Measurements from ENCODE around the gene AKR1C2. TPM values are rescaled to one million over a fixed set of nuclear protein-coding genes. Genes with fewer than 3 reads are reported as not detected.
"Not testable (repeated sequence)": the region's sequence is repeated elsewhere in the genome, so short reads cannot be mapped to it uniquely, and the experiment has no call there.

AKR1C2 gene
- total RNA-seq, 1 donor from 2014 or later: 4.2 TPM

DNA sequence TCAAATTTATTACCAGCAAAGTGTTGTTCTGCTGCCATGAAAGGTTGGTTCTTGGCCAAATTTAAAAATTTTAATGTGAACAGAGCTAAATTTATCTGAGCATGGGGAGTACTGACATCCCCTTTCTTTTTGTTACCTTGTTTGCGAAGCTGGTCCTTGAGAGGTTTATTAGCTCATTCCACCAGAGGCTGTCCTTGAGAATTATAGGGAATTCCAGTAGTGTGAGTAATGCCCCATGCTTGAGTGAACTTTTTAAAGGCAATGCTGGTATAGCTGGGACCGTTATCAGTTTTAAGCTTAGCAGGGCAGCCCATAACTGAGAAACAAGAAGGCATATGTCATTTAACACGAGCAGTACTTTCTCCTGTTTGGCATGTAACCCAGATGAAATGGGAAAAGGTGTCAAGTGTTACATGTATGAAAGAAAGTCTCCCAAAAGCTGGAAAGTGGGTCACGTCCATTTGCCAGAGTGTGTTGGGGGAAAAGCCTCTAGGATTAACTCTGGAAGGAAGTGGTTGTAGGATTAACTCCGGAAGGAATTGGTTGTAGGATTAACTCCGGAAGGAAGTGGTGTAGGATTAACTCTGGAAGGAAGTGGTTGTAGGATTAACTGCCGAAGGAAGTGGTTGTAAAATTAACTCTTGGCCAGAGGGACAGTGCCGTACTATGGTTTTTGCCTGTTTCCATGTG, 37.3 kb upstream of the AKR1C2 start:
- Histone ChIP-seq H3K27ac (ENCODE audit: low read depth, low read length) (peak overlapping the region; percentile 19), H3K4me1 (ENCODE audit: control insufficient read depth in 3 of 3, insufficient read depth in 3 of 3, low read length in 3 of 3) (peaks cover 0 to 5% (median 0%) of the 10 kb centered on the region in 3 donors), H3K9me3 (ENCODE audit: control insufficient read depth in 3 of 3, low read length in 3 of 3) (no peaks in the 10 kb centered on the region), H3K4me3 (ENCODE audit: low read length in 3 of 3) (peak overlapping the region in 2 of 3 donors; percentile 25 to 38), H3K9ac (ENCODE audit: low read depth in 1 of 3, low read length in 3 of 3) (no peak overlapping the region), H3K27me3 (ENCODE audit: control insufficient read depth in 3 of 3, insufficient read depth in 3 of 3, low read length in 3 of 3) (no peaks in the 10 kb centered on the region), H3K36me3 (ENCODE audit: control insufficient read depth in 3 of 3, insufficient read depth in 3 of 3, low read length in 3 of 3) (no peaks in the 10 kb centered on the region)

DNA sequence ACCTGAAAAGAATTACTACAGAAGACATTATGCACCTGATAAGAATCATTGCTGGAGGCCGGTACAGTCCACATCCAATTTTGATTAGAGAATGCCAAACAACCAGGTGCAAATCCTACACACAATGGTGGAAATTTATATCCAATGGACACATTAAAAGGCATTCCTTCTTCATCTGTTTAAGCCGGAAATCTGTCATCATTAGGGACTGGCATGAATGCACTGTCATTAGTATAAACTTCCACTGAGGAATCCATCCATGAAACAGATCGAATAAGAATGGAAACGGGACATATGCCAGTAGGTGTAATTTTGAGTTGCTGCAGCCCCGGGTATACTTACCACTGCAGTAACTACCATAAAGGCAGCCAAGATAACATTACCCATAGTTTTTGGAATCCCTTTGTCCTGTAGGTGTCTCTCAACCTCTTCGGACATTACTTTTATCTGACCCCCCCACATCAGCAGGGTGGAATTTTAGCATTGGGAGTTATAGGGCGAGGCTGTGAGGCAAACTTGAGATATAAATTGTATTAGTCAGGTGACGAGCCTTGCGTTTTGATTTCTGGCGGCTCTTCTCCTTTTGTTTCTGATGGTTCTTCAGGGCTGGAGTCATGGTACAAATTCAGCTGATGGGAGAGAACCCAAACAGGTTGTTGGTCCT, 36.5 kb upstream of the AKR1C2 start:
- Histone ChIP-seq H3K9me3 (ENCODE audit: control insufficient read depth in 3 of 3, low read length in 3 of 3) (peaks cover 0 to 3% (median 2%) of the 10 kb centered on the region in 3 donors), H3K27ac (ENCODE audit: low read depth, low read length) (no peak overlapping the region), H3K36me3 (ENCODE audit: control insufficient read depth in 3 of 3, insufficient read depth in 3 of 3, low read length in 3 of 3) (no peaks in the 10 kb centered on the region), H3K4me3 (ENCODE audit: low read length in 3 of 3) (no peak overlapping the region), H3K9ac (ENCODE audit: low read depth in 1 of 3, low read length in 3 of 3) (no peak overlapping the region), H3K4me1 (ENCODE audit: control insufficient read depth in 3 of 3, insufficient read depth in 3 of 3, low read length in 3 of 3) (peaks cover 0 to 5% (median 0%) of the 10 kb centered on the region in 3 donors), H3K27me3 (ENCODE audit: control insufficient read depth in 3 of 3, insufficient read depth in 3 of 3, low read length in 3 of 3) (no peaks in the 10 kb centered on the region)

DNA sequence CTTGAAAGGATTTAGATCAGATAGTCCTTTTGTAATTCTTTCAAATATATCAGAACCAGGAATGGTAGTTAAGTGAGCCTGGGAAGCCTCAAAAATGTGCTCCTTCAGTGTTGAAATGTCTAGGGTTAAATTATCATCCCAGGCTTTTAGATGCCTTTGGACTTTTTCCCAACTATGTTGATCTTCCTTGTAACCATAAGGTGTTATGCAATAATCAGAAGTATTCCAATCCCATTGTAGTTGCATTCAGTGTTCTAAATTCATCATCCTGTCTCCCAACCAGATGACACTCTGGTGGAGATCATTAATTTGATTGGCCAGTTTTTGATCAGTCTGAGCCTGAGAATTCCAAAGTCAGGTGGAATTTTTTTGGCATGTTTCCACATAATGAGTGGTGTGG, 35.1 kb upstream of the AKR1C2 start:
- peaks cover 2 to 5% (median 3%) of the 10 kb centered on the region in 3 donors for H3K9me3 ChIP-seq (ENCODE audit: control insufficient read depth in 3 of 3, low read length in 3 of 3)
- H3K4me3 ChIP-seq (ENCODE audit: low read length in 3 of 3): no peak overlapping the region
- H3K27ac ChIP-seq (ENCODE audit: low read depth, low read length): no peak overlapping the region
- peaks cover 0 to 5% (median 0%) of the 10 kb centered on the region in 3 donors for H3K4me1 ChIP-seq (ENCODE audit: control insufficient read depth in 3 of 3, insufficient read depth in 3 of 3, low read length in 3 of 3)
- H3K27me3 ChIP-seq (ENCODE audit: control insufficient read depth in 3 of 3, insufficient read depth in 3 of 3, low read length in 3 of 3): no peaks in the 10 kb centered on the region
- no peak overlapping the region for H3K9ac ChIP-seq (ENCODE audit: low read depth in 1 of 3, low read length in 3 of 3)
- no peaks in the 10 kb centered on the region for H3K36me3 ChIP-seq (ENCODE audit: control insufficient read depth in 3 of 3, insufficient read depth in 3 of 3, low read length in 3 of 3)

DNA sequence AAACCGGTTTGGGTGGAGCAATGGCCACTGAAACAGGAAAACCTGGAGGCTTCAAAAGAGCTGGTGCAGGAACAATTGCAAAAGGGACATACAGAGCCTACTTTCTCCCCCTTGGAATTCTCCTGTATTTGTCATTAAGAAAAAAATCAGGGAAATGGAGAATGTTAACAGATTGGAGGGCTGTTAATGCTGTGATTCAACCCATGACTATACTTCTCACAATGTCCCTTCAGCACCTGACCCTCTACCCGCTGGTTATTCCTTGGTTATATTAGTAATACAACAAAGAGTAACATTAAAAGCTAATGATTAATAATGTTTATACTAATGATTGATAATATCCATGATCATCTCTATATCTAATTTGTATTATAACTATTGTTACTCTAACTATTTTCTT, 34.4 kb upstream of the AKR1C2 start:
- H3K9ac ChIP-seq (ENCODE audit: low read depth in 1 of 3, low read length in 3 of 3): no peak overlapping the region
- H3K27ac ChIP-seq (ENCODE audit: low read depth, low read length): no peak overlapping the region
- no peak overlapping the region for H3K4me3 ChIP-seq (ENCODE audit: low read length in 3 of 3)
- H3K36me3 ChIP-seq (ENCODE audit: control insufficient read depth in 3 of 3, insufficient read depth in 3 of 3, low read length in 3 of 3): no peaks in the 10 kb centered on the region
- peaks cover 2 to 5% (median 3%) of the 10 kb centered on the region in 3 donors for H3K9me3 ChIP-seq (ENCODE audit: control insufficient read depth in 3 of 3, low read length in 3 of 3)
- H3K4me1 ChIP-seq (ENCODE audit: control insufficient read depth in 3 of 3, insufficient read depth in 3 of 3, low read length in 3 of 3): peaks cover 0 to 5% (median 0%) of the 10 kb centered on the region in 3 donors
- H3K27me3 ChIP-seq (ENCODE audit: control insufficient read depth in 3 of 3, insufficient read depth in 3 of 3, low read length in 3 of 3): no peaks in the 10 kb centered on the region

DNA sequence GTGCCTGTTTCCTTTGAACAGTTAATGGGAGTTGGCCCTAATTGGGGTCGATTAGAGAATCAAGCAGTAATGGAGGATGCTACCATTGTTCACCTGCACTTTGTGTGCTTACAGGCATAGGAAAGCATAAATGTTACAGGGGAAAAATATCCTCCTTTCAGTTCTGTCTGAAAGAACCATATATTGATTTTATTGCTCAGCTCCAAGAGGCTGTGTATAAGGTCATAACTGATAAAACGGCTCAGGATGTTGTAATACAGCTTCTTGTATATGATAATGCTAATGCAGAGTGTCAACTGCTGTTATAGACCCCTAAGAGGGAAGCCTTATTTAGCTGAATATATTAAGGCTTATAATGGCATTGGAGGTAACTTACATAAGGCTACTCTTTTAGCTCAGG, 32.9 kb upstream of the AKR1C2 start:
- no peak overlapping the region for H3K4me3 ChIP-seq (ENCODE audit: low read length in 3 of 3)
- H3K9ac ChIP-seq (ENCODE audit: low read depth in 1 of 3, low read length in 3 of 3): no peak overlapping the region
- H3K27ac ChIP-seq (ENCODE audit: low read depth, low read length): no peak overlapping the region
- peaks cover 2 to 5% (median 3%) of the 10 kb centered on the region in 3 donors for H3K9me3 ChIP-seq (ENCODE audit: control insufficient read depth in 3 of 3, low read length in 3 of 3)
- H3K36me3 ChIP-seq (ENCODE audit: control insufficient read depth in 3 of 3, insufficient read depth in 3 of 3, low read length in 3 of 3): no peaks in the 10 kb centered on the region
- H3K4me1 ChIP-seq (ENCODE audit: control insufficient read depth in 3 of 3, insufficient read depth in 3 of 3, low read length in 3 of 3): no peaks in the 10 kb centered on the region
- no peaks in the 10 kb centered on the region for H3K27me3 ChIP-seq (ENCODE audit: control insufficient read depth in 3 of 3, insufficient read depth in 3 of 3, low read length in 3 of 3)

DNA sequence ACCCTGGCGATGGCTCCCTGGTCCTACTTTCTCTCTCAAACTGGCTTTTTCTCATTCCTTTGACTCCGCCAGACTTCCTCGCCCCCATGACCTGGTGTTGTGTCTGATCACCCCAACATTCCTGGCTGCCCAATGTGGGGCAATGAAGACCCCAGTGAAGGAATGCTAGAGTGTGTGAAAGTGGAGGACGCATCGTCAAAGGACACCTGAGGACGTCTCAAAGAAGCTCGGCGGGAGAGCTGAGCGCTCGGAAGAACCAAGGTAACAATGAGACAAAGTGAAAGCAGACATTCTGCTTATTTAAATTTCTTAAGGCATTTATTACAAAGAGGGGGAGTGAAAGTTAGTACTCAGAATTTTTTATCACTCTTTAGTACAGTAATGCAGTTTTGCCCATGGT, 31.7 kb upstream of the AKR1C2 start:
- peaks cover 2 to 5% (median 3%) of the 10 kb centered on the region in 3 donors for H3K9me3 ChIP-seq (ENCODE audit: control insufficient read depth in 3 of 3, low read length in 3 of 3)
- no peaks in the 10 kb centered on the region for H3K4me1 ChIP-seq (ENCODE audit: control insufficient read depth in 3 of 3, insufficient read depth in 3 of 3, low read length in 3 of 3)
- no peak overlapping the region for H3K4me3 ChIP-seq (ENCODE audit: low read length in 3 of 3)
- no peak overlapping the region for H3K9ac ChIP-seq (ENCODE audit: low read depth in 1 of 3, low read length in 3 of 3)
- H3K36me3 ChIP-seq (ENCODE audit: control insufficient read depth in 3 of 3, insufficient read depth in 3 of 3, low read length in 3 of 3): no peaks in the 10 kb centered on the region
- no peak overlapping the region for H3K27ac ChIP-seq (ENCODE audit: low read depth, low read length)
- H3K27me3 ChIP-seq (ENCODE audit: control insufficient read depth in 3 of 3, insufficient read depth in 3 of 3, low read length in 3 of 3): no peaks in the 10 kb centered on the region

DNA sequence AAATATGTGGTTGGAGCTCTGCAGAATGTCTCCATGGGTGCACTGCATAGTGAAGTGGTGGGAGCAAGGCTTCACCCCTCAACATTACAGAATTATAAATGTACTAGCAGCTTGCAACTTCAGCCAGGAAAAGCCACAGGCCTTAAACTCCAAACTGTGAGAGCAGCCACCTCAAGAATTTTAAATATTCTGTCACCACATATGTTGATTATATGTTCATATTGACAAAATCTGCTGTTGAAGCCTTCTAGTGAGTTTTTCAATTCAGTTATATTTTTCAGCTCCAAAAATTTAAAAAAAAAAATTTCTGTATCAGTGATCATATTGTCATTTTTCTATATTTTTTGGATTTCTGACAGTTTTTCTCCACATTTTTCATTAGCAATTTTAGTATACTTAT, 30.9 kb upstream of the AKR1C2 start:
- Histone ChIP-seq H3K4me3 (ENCODE audit: low read length in 3 of 3) (no peak overlapping the region), H3K27me3 (ENCODE audit: control insufficient read depth in 3 of 3, insufficient read depth in 3 of 3, low read length in 3 of 3) (no peaks in the 10 kb centered on the region), H3K36me3 (ENCODE audit: control insufficient read depth in 3 of 3, insufficient read depth in 3 of 3, low read length in 3 of 3) (no peaks in the 10 kb centered on the region), H3K9me3 (ENCODE audit: control insufficient read depth in 3 of 3, low read length in 3 of 3) (peaks cover 2 to 5% (median 3%) of the 10 kb centered on the region in 3 donors), H3K9ac (ENCODE audit: low read depth in 1 of 3, low read length in 3 of 3) (no peak overlapping the region), H3K4me1 (ENCODE audit: control insufficient read depth in 3 of 3, insufficient read depth in 3 of 3, low read length in 3 of 3) (no peaks in the 10 kb centered on the region), H3K27ac (ENCODE audit: low read depth, low read length) (no peak overlapping the region)

DNA sequence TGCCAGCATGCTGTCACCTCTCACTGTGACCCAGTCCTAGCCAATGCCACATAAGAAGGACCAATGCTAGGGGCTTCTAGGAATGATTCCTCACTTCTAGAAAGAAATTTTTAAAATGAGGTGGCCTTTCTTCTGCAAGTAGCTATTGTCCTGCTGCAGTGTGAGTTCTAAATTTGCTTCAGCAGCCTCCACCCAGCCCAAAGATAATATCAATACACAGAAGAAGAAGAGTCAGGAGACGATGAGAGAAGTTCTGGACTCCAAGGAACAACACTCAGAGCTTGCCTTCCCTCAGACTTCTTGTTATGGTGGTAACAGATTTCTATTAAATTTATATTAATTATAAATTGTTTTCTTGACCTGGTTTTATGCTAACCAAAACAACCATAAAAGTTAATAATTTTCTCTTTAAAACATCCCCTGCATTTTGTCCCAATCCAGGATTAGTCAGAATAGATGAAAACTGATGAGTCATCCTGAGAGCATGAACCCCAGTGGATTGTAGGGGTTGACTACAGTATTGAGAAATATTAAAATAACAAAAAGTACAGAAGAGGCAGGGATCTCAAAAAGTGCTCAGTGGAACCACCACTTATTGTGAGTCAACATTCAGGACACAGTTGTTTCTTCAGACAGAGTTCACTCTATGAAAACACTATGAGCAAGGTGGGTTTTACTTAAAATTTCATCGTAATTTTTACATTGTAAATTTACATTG, 29.6 kb upstream of the AKR1C2 start:
- no peak overlapping the region for H3K9ac ChIP-seq (ENCODE audit: low read depth in 1 of 3, low read length in 3 of 3)
- H3K4me3 ChIP-seq (ENCODE audit: low read length in 3 of 3): no peak overlapping the region
- no peaks in the 10 kb centered on the region for H3K27me3 ChIP-seq (ENCODE audit: control insufficient read depth in 3 of 3, insufficient read depth in 3 of 3, low read length in 3 of 3)
- H3K4me1 ChIP-seq (ENCODE audit: control insufficient read depth in 3 of 3, insufficient read depth in 3 of 3, low read length in 3 of 3): no peaks in the 10 kb centered on the region
- H3K27ac ChIP-seq (ENCODE audit: low read depth, low read length): no peak overlapping the region
- no peaks in the 10 kb centered on the region for H3K36me3 ChIP-seq (ENCODE audit: control insufficient read depth in 3 of 3, insufficient read depth in 3 of 3, low read length in 3 of 3)
- peaks cover 2 to 5% (median 3%) of the 10 kb centered on the region in 3 donors for H3K9me3 ChIP-seq (ENCODE audit: control insufficient read depth in 3 of 3, low read length in 3 of 3)

DNA sequence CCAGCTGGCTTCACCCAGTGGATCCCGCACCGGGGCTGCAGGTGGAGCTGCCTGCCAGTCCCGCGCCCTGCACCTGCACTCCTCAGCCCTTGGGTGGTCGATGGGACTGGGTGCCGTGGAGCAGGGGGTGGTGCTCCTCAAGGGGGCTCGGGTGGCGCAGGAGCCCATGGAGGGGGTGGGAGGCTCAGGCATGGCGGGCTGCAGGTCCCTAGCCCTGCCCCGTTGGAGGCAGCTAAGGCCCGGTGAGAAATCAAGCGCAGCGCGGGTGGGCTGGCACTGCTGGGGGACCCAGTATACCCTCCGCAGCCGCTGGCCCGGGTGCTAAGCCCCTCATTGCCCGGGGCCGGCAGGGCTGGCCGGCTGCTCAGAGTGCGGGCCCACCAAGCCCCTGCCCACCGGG, 28.8 kb upstream of the AKR1C2 start:
- H3K27me3 ChIP-seq (ENCODE audit: control insufficient read depth in 3 of 3, insufficient read depth in 3 of 3, low read length in 3 of 3); H3K9ac ChIP-seq (ENCODE audit: low read depth in 1 of 3, low read length in 3 of 3); H3K27ac ChIP-seq (ENCODE audit: low read depth, low read length); H3K36me3 ChIP-seq (ENCODE audit: control insufficient read depth in 3 of 3, insufficient read depth in 3 of 3, low read length in 3 of 3); H3K9me3 ChIP-seq (ENCODE audit: control insufficient read depth in 3 of 3, low read length in 3 of 3); H3K4me3 ChIP-seq (ENCODE audit: low read length in 3 of 3); H3K4me1 ChIP-seq (ENCODE audit: control insufficient read depth in 3 of 3, insufficient read depth in 3 of 3, low read length in 3 of 3): not testable (repeated sequence)

DNA sequence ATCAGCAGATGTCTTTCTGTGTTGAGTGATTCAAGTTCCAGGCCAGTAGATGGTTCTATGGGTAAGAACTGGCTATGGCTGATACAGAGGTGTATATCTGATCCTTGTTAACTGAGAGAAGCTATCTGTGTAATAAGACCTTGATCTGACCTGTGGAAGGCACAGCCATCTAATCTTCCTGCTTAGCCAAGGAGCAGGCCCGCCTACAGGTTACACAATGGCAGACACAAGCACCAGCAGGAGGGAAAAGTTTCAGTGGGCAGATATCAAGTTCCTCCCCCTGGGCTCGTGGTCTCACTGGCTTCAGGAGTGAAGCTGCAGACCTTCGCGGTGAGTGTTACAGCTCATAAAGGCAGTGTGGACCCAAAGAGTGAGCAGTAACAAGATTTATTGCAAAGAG, 27.9 kb upstream of the AKR1C2 start:
- not testable (repeated sequence) for H3K4me1 ChIP-seq (ENCODE audit: control insufficient read depth in 3 of 3, insufficient read depth in 3 of 3, low read length in 3 of 3); H3K27me3 ChIP-seq (ENCODE audit: control insufficient read depth in 3 of 3, insufficient read depth in 3 of 3, low read length in 3 of 3); H3K36me3 ChIP-seq (ENCODE audit: control insufficient read depth in 3 of 3, insufficient read depth in 3 of 3, low read length in 3 of 3); H3K27ac ChIP-seq (ENCODE audit: low read depth, low read length); H3K4me3 ChIP-seq (ENCODE audit: low read length in 3 of 3); H3K9ac ChIP-seq (ENCODE audit: low read depth in 1 of 3, low read length in 3 of 3); H3K9me3 ChIP-seq (ENCODE audit: control insufficient read depth in 3 of 3, low read length in 3 of 3)

All from skeletal muscle tissue (tissue), 4 donors.